HG03521 (cell line): ENCODE data around the gene DUS4L.
"Not testable (repeated sequence)": the region's sequence is repeated elsewhere in the genome, so short reads cannot be mapped to it uniquely, and the experiment has no call there.

Experiments
- ATAC-seq: cut with Tn5 transposase; IDR thresholded peaks from one replicate; pipeline ENCODE4 v1.9.1; 2021; ENCODE audit warnings: mild to moderate bottlenecking, moderate library complexity; ENCODE audit not compliant: unreplicated experiment

DUS4L gene

GRCh38 chr7:107563775-107564552, at the start of gene DUS4L, which contains the start of gene COG5:
Gene DUS4L, plus strand, starts transcription at chr7:107563971. Its CDS starts 3,100 bp downstream, at chr7:107567071.
Gene COG5, minus strand, starts transcription at chr7:107563920. Its CDS starts 24 bp downstream, at chr7:107563896.
- ATAC-seq: peak; percentile 96

- no peak for ATAC-seq
Observed at GRCh38 chr7:107526672-107527071, 37.1 kb upstream of the DUS4L start.

DNA sequence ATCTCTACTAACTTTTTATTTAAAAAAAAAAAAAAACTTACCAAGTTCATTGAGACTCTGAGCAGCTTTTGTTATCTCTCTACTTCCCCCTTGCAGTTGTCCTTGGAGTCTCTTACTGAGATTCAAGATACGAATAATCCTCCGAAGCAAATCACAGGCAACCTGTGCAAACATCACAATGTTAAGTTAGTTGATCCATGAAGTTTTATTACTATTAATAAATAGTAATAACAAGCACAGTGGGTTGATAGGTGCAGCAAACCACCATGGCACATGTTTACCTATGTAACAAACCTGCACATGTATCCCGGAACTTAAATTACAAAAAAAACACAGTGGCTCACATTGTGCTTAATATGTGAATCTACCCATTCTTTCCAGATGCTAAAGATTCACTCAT, 36.6 kb upstream of the DUS4L start:
- no peak for ATAC-seq

- ATAC-seq: no peak
Observed at GRCh38 chr7:107528461-107528860, 35.3 kb upstream of the DUS4L start.

DNA sequence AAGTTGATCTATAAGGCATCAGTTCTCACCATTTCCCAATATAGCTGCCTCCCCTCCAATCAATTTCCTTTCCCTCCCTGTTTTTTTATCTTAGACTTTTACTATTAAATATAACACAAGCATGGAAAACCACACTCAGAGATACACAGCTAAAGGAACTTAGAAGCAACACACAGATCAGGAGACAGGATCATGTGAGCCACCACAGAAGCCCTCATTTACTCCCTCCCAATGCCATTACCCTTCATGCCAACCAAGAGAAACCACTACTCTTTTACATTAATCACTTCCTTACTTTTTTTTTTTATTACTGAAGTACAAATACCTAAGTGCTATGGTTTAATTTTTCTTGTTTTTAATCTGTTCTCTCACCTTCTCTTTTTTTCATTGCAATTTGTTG, 33.0 kb upstream of the DUS4L start:
- ATAC-seq: no peak

- no peak for ATAC-seq
Observed at GRCh38 chr7:107534139-107534538, 29.6 kb upstream of the DUS4L start.

DNA sequence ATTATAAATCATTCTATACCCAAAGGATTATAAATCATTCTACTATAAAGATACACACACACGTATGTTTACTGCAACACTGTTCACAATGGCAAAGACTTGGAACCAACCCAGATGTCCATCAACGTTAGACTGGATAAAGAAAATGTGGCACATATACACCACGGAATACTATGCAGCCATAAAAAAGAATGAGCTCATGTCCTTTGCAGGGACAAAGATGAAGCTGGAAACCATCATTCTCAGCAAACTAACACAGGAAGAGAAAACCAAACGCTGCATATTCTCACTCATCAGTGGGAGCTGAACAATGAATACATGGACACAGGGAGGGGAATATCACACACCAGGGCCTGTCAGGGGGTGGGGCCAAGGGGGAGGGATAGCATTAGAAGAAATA, 26.5 kb upstream of the DUS4L start:
- ATAC-seq: not testable (repeated sequence)

- no peak for ATAC-seq
Observed at GRCh38 chr7:107538001-107538400, 25.8 kb upstream of the DUS4L start.

DNA sequence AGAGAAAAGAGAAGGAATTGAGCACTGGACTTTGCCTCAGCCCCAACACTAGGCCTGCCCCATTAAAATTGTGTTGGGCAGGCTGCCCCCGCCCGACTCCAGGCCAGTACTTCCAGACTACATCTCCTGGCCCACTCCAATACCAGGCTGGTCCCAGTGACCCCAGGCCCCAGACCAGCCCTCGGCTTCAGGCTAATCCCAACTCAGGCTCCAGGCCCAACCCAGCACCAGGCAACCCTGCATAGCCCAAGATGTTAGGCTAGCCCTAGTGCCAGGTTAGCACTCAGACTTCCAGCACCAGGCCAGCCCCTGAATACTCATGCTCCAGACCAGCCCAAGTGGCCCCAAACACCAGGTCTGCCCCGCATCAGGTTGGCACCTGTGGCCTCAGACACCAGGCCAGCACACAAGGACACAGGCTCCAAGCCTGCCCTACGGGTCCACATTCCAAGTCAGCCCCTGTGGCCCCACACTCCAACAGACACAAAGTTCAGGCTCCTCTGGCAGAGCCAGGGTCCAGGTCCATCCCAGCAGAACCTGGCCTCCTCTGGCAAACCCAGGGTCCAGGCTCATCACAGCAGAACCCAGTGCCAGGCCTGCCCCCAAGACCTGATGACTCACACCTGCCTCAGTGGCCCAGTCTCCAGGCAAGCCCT, 20.3 kb upstream of the DUS4L start:
- ATAC-seq: no peak

DNA sequence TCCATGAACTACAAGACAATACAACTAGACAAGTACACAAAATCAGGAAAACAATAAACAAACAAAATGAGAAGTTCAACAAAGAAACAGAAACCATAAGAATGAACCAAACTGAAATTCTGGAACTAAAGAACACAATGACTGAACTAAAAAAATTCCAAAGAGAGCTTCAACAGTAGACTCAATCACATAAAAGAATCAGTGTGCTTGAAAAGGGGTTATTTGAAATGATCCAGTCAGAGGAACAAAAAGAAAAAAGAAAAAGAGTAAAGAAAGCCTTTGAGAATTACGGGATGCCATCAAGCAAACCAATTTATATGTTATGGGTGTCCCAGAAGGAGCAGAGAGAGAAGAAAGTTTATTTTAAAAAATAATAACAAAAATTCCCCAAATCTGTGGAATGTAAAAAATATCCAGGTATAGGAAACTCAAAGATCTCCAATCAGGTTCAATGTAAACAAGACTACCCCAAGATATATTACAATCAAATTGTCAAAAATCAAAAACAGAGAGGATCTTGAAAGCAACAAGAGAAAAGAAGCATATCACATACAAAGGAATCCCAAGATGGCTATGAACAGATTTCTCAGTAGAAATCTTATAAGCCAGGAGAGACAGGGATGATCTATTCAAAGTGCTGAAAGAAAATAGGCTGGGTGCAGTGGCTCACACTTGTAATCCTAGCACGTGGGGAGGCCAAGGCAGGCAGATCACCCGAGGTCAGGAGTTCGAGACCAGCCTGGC, 18.8 kb upstream of the DUS4L start:
- no peak for ATAC-seq

DNA sequence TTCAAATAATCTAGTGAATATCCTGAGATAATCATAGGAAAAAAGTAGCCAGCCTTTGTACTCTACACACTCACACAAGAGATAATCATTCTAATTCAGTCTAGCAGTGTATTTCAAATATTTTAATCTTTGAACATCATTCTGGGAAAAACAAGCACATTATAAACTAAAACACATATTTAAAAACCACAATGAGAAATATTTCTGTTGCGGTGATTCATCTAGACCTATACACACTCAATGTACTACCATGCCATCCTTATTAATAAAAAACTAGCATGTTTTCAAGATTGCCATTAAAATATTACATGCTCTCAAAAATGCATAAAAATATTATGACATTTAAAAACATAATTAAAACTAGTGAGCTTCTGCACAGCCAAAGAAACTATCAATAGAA, 11.8 kb upstream of the DUS4L start:
- no peak for ATAC-seq

GRCh38 chr7:107555893-107556292, 7.9 kb upstream of the DUS4L start:
- ATAC-seq: no peak

- no peak for ATAC-seq
Observed at GRCh38 chr7:107559864-107560263, 3.9 kb upstream of the DUS4L start.

GRCh38 chr7:107560898-107561516, 2.8 kb upstream of the DUS4L start:
- ATAC-seq: no peak

DNA sequence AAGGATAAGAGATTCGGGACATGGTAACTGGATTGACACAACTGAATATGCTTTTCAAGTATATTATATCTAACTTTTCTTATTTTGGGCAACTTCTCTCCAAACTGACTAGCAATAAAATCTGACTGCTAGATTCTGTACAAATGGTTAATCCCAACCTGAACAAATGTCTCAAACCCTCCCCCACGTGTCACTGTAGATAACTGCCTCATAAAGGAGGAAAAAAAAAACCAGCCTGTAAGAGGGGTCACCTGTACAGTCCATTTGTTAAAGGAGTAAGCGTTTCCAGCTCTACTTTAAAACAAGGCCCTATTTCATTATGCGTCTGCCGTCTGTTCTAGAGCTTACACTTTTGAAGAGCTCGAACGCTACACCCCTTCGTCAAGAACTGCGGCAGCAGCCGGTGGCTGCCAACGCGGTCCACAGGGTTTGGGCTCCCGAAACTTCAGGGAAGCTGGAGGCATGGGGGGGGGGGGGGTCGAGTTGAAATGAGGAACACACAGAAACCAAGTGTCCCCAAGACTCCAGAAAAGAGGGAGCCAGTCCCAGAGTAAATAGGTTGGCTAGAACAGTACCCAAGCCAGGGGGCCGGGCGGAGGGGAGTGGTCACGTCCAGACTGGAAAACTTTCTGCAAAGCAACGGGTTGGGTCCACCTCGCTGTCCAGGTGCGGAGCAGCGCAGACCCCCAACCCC, 543 bp upstream of the DUS4L start:
- peak; percentile 40 for ATAC-seq

- ATAC-seq: no peak
Observed at GRCh38 chr7:107564553-107565298, 955 bp downstream of the DUS4L start.

- ATAC-seq: no peak
Observed at GRCh38 chr7:107570298-107570697, 6.5 kb downstream of the DUS4L start.

DNA sequence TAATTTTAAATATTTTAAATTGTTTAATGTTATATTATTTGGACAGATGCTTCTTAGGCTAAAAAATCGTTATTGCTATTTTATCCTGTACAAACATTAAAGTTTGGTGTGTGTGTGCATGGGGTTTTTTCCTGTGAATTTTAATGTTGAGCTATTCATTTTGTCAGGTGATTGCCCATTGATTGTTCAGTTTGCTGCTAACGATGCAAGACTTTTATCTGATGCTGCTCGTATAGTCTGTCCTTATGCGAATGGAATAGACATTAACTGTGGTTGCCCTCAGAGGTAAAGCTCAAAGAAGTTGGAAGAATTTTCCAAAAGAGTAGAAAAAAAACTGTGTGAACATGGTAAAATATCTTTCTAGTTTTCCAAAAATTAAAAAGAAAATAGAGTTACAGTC, 9.8 kb downstream of the DUS4L start:
- ATAC-seq: no peak

- ATAC-seq: no peak
Observed at GRCh38 chr7:107579554-107579884, 15.7 kb downstream of the DUS4L start.
